Activated CD4-positive, alpha-beta T cell treated with anti-CD3 and anti-CD28 coated beads, Interleukin-2, amount 10 ng/mL, durations not matched to agents 24 days and 14 days (primary cell): ENCODE measurements around the gene KSR1. TPM values are rescaled to one million over a fixed set of nuclear protein-coding genes. Genes with fewer than 3 reads are reported as not detected.

Experiments used
- DNase-seq: peaks from one replicate; pipeline ENCODE4 v3.0.0; 2022
- H3K27ac Mint-ChIP-seq: one replicate; pipeline ENCODE4 v1.8.0; 2022; ENCODE audit warnings: mild to moderate bottlenecking, mixed read lengths
- H3K27me3 Mint-ChIP-seq: one replicate; pipeline ENCODE4 v1.8.0; 2022; ENCODE audit warnings: mixed read lengths
- H3K36me3 Mint-ChIP-seq: one replicate; pipeline ENCODE4 v1.8.0; 2022; ENCODE audit warnings: low read depth, mild to moderate bottlenecking, mixed read lengths
- H3K4me1 Mint-ChIP-seq: one replicate; pipeline ENCODE4 v1.8.0; 2021; ENCODE audit warnings: mixed read lengths
- H3K4me3 Mint-ChIP-seq: one replicate; pipeline ENCODE4 v1.8.0; 2022; ENCODE audit warnings: mild to moderate bottlenecking, moderate library complexity, mixed read lengths
- H3K9me3 Mint-ChIP-seq: one replicate; pipeline ENCODE4 v1.8.0; 2021; ENCODE audit warnings: mixed read lengths
- intact Hi-C: fragments of 100-400 bp; cut with micrococcal nuclease; formaldehyde crosslinking; loops from one replicate; pipeline ENCODE4 v1.15.1; 2023
- total RNA-seq: library from RNA; stranded (reverse); gene quantifications from 2 replicates; pipeline ENCODE4 v1.2.3, GENCODE V29; 2022

The KSR1 gene
- total RNA-seq, 1 donor from 2014 or later, result 104 TPM

DNA sequence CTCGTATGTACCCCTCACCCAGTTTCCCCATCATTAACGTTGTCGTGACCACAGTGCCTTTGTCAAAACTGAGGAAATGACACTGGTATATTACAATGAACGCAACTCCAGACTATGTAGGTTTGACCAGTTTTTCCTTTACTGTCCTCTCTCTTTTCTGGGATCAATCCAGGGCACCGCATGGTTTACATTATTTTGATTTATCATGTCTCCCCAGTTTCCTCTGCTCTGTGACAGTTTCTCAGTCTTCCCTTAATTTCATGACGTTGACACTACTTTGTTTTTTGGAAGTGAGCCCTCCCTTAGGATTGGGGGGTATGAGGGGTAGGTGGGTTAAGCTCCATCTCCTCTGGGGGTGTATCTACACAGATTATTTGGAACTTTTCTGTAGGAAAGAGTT is 98.7 kb downstream of the KSR1 start:
- intact Hi-C loops, result no loop called here
- Mint-ChIP-seq H3K27me3 (no peaks in the 10 kb centered on the region), H3K4me1 (peaks cover 45% of the 10 kb centered on the region), H3K27ac (peak overlapping the region; percentile 69), H3K9me3 (no peaks in the 10 kb centered on the region), H3K4me3 (no peak overlapping the region), H3K36me3 (peaks cover 61% of the 10 kb centered on the region)
- no peak for DNase-seq

- H3K4me3 Mint-ChIP-seq, result no peak overlapping the region
- no peak for DNase-seq
- H3K27ac Mint-ChIP-seq, result peak overlapping the region; percentile 69
- no peaks in the 10 kb centered on the region for H3K9me3 Mint-ChIP-seq
- intact Hi-C loops, result no loop called here
- H3K36me3 Mint-ChIP-seq, result peaks cover 62% of the 10 kb centered on the region
- no peaks in the 10 kb centered on the region for H3K27me3 Mint-ChIP-seq
- peaks cover 45% of the 10 kb centered on the region for H3K4me1 Mint-ChIP-seq
Measured at GRCh38 chr17:27555339-27555738, 99.1 kb downstream of the KSR1 start.

DNA sequence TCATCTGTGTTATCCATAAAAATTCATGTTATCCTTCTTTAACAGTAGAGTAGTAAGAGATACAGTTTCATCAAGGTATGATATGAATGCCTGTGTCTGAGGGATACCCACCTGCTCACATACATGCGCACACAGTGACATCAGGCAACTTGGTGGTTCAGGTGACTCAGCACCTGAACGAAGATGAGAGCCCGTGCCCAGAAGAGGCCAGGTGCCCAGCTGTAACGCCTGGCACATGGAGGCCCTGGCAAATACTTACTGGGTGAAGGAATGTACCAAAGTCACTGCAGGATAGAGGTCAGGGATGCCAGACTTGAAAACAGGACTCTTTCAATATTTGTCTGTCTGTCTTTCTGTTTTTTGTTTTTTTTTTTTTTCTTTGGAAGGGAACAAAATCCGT is 102.1 kb downstream of the KSR1 start:
- Mint-ChIP-seq H3K36me3 (peaks cover 57% of the 10 kb centered on the region), H3K9me3 (no peaks in the 10 kb centered on the region), H3K27me3 (no peaks in the 10 kb centered on the region), H3K4me3 (no peak overlapping the region), H3K4me1 (peaks cover 39% of the 10 kb centered on the region), H3K27ac (no peak overlapping the region)
- intact Hi-C loops, result no loop called here
- DNase-seq, result no peak

DNA sequence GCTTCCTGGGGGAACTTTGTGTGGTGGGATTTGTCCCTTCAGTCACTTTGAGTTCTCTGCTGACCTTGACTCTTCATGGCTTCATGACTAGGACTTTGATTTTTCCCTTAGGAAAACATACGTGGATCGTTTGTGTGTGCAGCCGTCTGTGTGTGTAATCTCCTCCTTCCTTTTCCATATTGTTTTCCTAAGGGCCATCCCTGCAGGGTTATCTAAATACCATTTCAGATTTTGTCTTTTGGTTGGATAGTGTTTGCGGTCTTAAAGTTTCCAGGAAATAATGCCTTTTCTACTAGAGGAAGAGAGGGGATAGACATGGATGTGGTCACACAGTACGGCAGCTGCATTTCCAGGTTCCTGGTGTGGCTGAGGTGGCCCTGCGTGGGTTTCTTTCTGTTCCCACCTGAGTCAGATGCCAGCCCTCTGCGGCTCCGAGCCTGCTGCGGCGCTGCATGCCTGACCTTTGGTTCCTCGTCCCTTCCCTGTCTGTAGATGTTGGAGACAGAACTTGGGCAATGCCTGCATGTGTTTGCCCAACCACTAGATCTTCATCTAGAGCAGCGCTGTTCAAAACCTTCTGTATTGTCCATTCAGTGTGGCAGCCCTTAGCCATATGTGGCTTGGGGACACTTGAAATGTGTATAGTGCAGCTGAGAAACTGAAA is 102.7 kb downstream of the KSR1 start:
- intact Hi-C loops, result no loop called here
- no peaks in the 10 kb centered on the region for H3K9me3 Mint-ChIP-seq
- no peaks in the 10 kb centered on the region for H3K27me3 Mint-ChIP-seq
- H3K4me1 Mint-ChIP-seq, result peaks cover 41% of the 10 kb centered on the region
- no peak for DNase-seq
- peaks cover 59% of the 10 kb centered on the region for H3K36me3 Mint-ChIP-seq
- H3K4me3 Mint-ChIP-seq, result no peak overlapping the region
- H3K27ac Mint-ChIP-seq, result no peak overlapping the region

DNA sequence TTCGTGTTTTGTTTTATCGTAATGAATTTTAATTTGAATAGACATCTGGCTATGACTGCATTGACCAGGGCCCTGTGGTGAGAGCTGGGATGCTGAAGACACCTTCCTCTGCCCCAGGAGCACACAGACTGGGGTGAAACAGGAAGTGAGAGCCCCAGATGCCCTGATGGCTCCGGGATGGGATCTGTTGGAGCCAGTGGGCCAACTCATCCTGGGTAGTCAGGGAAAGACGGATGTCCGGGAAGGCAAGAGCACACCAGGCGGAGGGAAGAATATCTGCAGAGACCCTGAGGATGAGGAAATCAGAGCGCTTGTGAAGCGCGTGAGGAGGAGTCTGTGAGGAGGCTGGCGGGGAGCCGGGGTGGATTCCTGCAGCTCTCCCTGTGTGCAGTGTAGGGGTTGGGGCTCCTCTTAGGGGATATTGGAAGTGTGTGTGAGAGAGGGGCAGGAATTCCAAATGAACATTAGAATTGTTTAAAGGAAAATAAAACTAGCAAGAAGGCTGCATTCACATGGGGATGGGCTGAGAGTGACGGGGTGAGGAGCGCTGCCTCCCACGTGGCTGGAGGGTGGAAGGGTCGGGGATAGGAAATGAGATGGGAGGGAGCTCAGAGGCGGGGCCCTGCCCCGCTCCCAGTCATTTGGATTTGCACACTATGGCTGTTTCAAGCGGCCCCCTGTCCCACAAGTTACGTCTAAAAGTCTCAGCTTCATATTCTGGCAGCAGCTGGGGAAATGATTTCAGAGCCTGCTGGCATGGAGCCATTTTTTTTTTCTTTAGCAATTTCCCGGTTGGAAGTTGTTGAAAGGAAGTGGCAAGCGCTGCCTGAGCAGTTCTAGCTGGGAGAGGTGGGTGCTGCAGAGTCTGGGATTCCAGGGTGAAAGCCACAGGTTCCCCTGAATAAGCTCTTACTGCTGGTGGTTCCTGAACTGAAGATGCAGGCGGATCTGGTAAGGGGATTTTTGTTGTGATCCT is 103.5 kb downstream of the KSR1 start:
- H3K27me3 Mint-ChIP-seq, result no peaks in the 10 kb centered on the region
- peaks cover 46% of the 10 kb centered on the region for H3K4me1 Mint-ChIP-seq
- DNase-seq, result no peak
- no peaks in the 10 kb centered on the region for H3K9me3 Mint-ChIP-seq
- H3K36me3 Mint-ChIP-seq, result peaks cover 65% of the 10 kb centered on the region
- H3K4me3 Mint-ChIP-seq, result no peak overlapping the region
- intact Hi-C loops, result no loop called here
- H3K27ac Mint-ChIP-seq, result peak overlapping the region; percentile 61

GRCh38 chr17:27560668-27561067 is 104.4 kb downstream of the KSR1 start:
- intact Hi-C loops, result no loop called here
- Mint-ChIP-seq H3K36me3 (peaks cover 60% of the 10 kb centered on the region), H3K4me1 (peaks cover 44% of the 10 kb centered on the region), H3K4me3 (no peak overlapping the region), H3K9me3 (no peaks in the 10 kb centered on the region), H3K27ac (peak overlapping the region; percentile 8), H3K27me3 (no peaks in the 10 kb centered on the region)
- no peak for DNase-seq

- intact Hi-C loops, result no loop called here
- Mint-ChIP-seq H3K4me3 (no peak overlapping the region), H3K27me3 (no peaks in the 10 kb centered on the region), H3K27ac (peak overlapping the region; percentile 45), H3K4me1 (peaks cover 56% of the 10 kb centered on the region), H3K9me3 (no peaks in the 10 kb centered on the region), H3K36me3 (peaks cover 55% of the 10 kb centered on the region)
- DNase-seq, result no peak
Measured at GRCh38 chr17:27562777-27563455, 106.7 kb downstream of the KSR1 start.

DNA sequence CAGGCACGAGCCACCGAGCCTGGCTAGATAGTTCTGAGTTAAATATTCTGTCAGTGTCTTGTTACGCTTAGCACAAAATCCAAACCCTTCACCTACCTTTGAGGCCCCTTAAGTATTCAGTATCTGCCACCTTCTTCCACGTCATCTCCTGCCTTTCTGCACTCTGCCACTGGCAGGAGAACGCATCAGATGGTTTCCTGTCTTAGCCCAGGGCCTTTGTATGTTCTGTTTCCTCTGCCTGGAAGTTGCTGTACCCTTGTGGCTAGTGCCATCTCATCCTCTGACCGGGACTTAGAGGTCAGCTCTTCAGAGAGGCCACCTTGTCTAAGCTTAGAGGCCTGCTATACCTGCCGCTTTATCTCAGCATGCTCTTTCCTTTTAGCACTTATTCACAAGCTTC is 107.3 kb downstream of the KSR1 start:
- H3K4me1 Mint-ChIP-seq, result peaks cover 56% of the 10 kb centered on the region

DNA sequence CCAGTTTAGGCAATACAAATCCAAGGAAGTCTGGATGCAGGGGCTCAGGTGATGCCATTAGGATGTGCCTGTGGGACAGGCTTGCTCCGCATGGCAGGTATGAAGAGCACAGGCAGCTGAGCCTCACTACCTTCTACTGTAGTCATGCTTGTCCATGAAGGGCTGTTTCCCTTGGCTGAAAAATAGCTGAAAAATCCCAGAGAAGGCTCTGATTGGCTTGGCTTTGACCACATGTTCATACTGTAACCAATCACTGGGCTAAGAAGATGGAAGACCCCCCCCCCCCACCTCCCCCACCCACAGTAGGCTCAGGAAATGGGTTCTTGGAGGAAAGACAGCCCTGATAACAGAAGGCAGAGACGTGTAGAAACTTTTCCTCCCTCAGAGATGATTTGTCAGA is 108.2 kb downstream of the KSR1 start:
- no peak for DNase-seq
- no peaks in the 10 kb centered on the region for H3K27me3 Mint-ChIP-seq
- intact Hi-C loops, result loop anchor here (2.0 kb wide), 1 partner anchor 20 kb away; no protein-coding TSS in a partner anchor
- H3K36me3 Mint-ChIP-seq, result peaks cover 41% of the 10 kb centered on the region
- H3K4me3 Mint-ChIP-seq, result no peak overlapping the region
- H3K4me1 Mint-ChIP-seq, result peaks cover 62% of the 10 kb centered on the region
- peak overlapping the region; percentile 75 for H3K27ac Mint-ChIP-seq
- H3K9me3 Mint-ChIP-seq, result no peaks in the 10 kb centered on the region

More for the DNA sequence above, 107.3 kb downstream of the KSR1 start:
- peak overlapping the region; percentile 45 for H3K27ac Mint-ChIP-seq
- H3K36me3 Mint-ChIP-seq, result peaks cover 49% of the 10 kb centered on the region
- no peaks in the 10 kb centered on the region for H3K9me3 Mint-ChIP-seq
- peak; percentile 66 for DNase-seq
- H3K4me3 Mint-ChIP-seq, result no peak overlapping the region
- no peaks in the 10 kb centered on the region for H3K27me3 Mint-ChIP-seq
- intact Hi-C loops, result no loop called here

GRCh38 chr17:27565874-27566670 is 109.8 kb downstream of the KSR1 start:
- Mint-ChIP-seq H3K27ac (peak overlapping the region; percentile 96), H3K9me3 (no peaks in the 10 kb centered on the region), H3K27me3 (no peaks in the 10 kb centered on the region), H3K4me1 (peaks cover 62% of the 10 kb centered on the region), H3K36me3 (peaks cover 32% of the 10 kb centered on the region), H3K4me3 (peak overlapping the region; percentile 73)
- intact Hi-C loops, result loop anchor here (1.0 to 5.0 kb wide), 4 partner anchors 10 to 99 kb away; no protein-coding TSS in a partner anchor
- peak; percentile 62 for DNase-seq

- Mint-ChIP-seq H3K4me3 (peak overlapping the region; percentile 73), H3K4me1 (peaks cover 65% of the 10 kb centered on the region)
- intact Hi-C loops, result loop anchor here (1.0 to 5.0 kb wide), 3 partner anchors 9 to 100 kb away; no protein-coding TSS in a partner anchor
Measured at GRCh38 chr17:27566671-27567562, 110.7 kb downstream of the KSR1 start.

DNA sequence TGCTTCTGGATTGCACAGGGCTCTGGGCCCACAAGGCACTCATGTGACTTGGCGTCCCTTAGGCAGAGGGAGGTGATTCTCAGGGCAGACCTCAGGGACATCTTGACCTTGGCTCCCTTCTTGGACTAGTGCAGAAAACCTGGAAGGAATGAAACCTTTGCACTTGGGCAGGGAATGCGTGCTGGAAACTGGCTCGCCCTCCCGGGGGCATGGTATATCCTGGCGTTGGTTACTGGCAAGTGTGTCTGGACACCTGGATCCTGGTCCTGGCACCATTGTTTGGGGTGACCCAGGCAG is 111.3 kb downstream of the KSR1 start:
- DNase-seq, result no peak
- intact Hi-C loops, result loop anchor here (2.0 to 5.0 kb wide), 2 partner anchors 40 to 101 kb away; no protein-coding TSS in a partner anchor

More at GRCh38 chr17:27566671-27567562, 110.7 kb downstream of the KSR1 start:
- no peaks in the 10 kb centered on the region for H3K27me3 Mint-ChIP-seq
- H3K36me3 Mint-ChIP-seq, result peaks cover 29% of the 10 kb centered on the region
- H3K27ac Mint-ChIP-seq, result peak overlapping the region; percentile 96
- DNase-seq, result no peak
- H3K9me3 Mint-ChIP-seq, result no peaks in the 10 kb centered on the region

More for the DNA sequence above, 111.3 kb downstream of the KSR1 start:
- no peaks in the 10 kb centered on the region for H3K27me3 Mint-ChIP-seq
- H3K4me1 Mint-ChIP-seq, result peaks cover 67% of the 10 kb centered on the region
- peaks cover 27% of the 10 kb centered on the region for H3K36me3 Mint-ChIP-seq
- no peaks in the 10 kb centered on the region for H3K9me3 Mint-ChIP-seq
- H3K27ac Mint-ChIP-seq, result peak overlapping the region; percentile 96
- no peak overlapping the region for H3K4me3 Mint-ChIP-seq
